ENCODE data around the gene MARS1. TPM values are rescaled to one million over a fixed set of nuclear protein-coding genes. Genes with fewer than 3 reads are reported as not detected.
"Not testable (repeated sequence)": the region's sequence is repeated elsewhere in the genome, so short reads cannot be mapped to it uniquely, and the experiment has no call there.

MARS1 gene
- total RNA-seq, 2 experiments from 2014 or later: 203 to 204 TPM

- H3K36me3 Mint-ChIP-seq (ENCODE audit: low read depth): peaks cover 87% of the 10 kb centered on the region
- CTCF ChIA-PET: no interaction called here
- no peak for TF ChIP-seq CTCF (IDR thresholded peaks at IDR 0.05)
These were observed 29.3 kb downstream of the MARS1 start for GRCh38 chr12:57517187-57517586.

GRCh38 chr12:57517718-57518117, 29.9 kb downstream of the MARS1 start:
- H3K27me3 Mint-ChIP-seq; POLR2A ChIA-PET; ATAC-seq (ENCODE audit: poor library complexity); H3K4me3 ChIP-seq (ENCODE audit: low read length); H3K9me3 ChIP-seq (ENCODE audit: control insufficient read depth in 1 of 2, insufficient read depth in 1 of 2, low read length in 2 of 2); DNase-seq; H3K9me3 Mint-ChIP-seq; H3K27me3 ChIP-seq (ENCODE audit: control insufficient read depth in 1 of 2, insufficient read depth in 2 of 2, low read length in 2 of 2): not testable (repeated sequence)
- H3K36me3 Mint-ChIP-seq (ENCODE audit: low read depth): peaks cover 82% of the 10 kb centered on the region
- CTCF ChIA-PET: interaction anchor here (2.0 kb wide), 1 partner anchor 59 kb away, joined by 8 read pairs; the partner anchor contains the start of gene GLI1
- peaks cover 47% of the 10 kb centered on the region for H3K4me1 Mint-ChIP-seq (ENCODE audit: low read depth)
- peak overlapping the region; percentile 95 for H3K4me3 Mint-ChIP-seq
- H3K27ac Mint-ChIP-seq: peak overlapping the region; percentile 100
- H3K36me3 ChIP-seq (ENCODE audit: insufficient read depth, low read length): peaks cover 53% of the 10 kb centered on the region
- intact Hi-C loops (cut with DNase I, micrococcal nuclease): loop anchor here in 1 of 2 experiments (1.0 kb wide), 1 partner anchor 30 kb away; the partner anchor contains the start of gene DCTN2
- peaks cover 44% of the 10 kb centered on the region for H3K4me1 ChIP-seq (ENCODE audit: insufficient read depth, low read length)
- peak overlapping the region in 1 of 2 donors; percentile 16 for H3K27ac ChIP-seq (ENCODE audit: low read depth in 1 of 2, low read length in 2 of 2)

More at GRCh38 chr12:57517187-57517586, 29.3 kb downstream of the MARS1 start:
- no peak for DNase-seq
- no peaks in the 10 kb centered on the region for H3K9me3 ChIP-seq (ENCODE audit: control insufficient read depth in 1 of 2, insufficient read depth in 1 of 2, low read length in 2 of 2)
- Mint-ChIP-seq H3K27ac (peak overlapping the region; percentile 100), H3K9me3 (no peaks in the 10 kb centered on the region), H3K27me3 (no peaks in the 10 kb centered on the region), H3K4me1 (ENCODE audit: low read depth) (peaks cover 45% of the 10 kb centered on the region), H3K4me3 (peak overlapping the region; percentile 81)
- peak overlapping the region in 1 of 2 donors; percentile 11 for H3K27ac ChIP-seq (ENCODE audit: low read depth in 1 of 2, low read length in 2 of 2)
- ATAC-seq (ENCODE audit: poor library complexity): no peak
- H3K4me1 ChIP-seq (ENCODE audit: insufficient read depth, low read length): peaks cover 41% of the 10 kb centered on the region
- no peak overlapping the region for H3K4me3 ChIP-seq (ENCODE audit: low read length)
- peaks cover 59% of the 10 kb centered on the region for H3K36me3 ChIP-seq (ENCODE audit: insufficient read depth, low read length)
- intact Hi-C loops (cut with DNase I, micrococcal nuclease): no loop called here
- POLR2A ChIA-PET: no interaction called here
- H3K27me3 ChIP-seq (ENCODE audit: control insufficient read depth in 1 of 2, insufficient read depth in 2 of 2, low read length in 2 of 2): no peaks in the 10 kb centered on the region

GRCh38 chr12:57518176-57518919, 30.5 kb downstream of the MARS1 start:
- peaks cover 50% of the 10 kb centered on the region for H3K4me1 Mint-ChIP-seq (ENCODE audit: low read depth)
- H3K27me3 Mint-ChIP-seq: no peaks in the 10 kb centered on the region
- ChIA-PET POLR2A (interaction anchor here (2.9 kb wide), 1 partner anchor 40 kb away, joined by 61 read pairs; the partner anchor contains the start of gene ARHGAP9), CTCF (interaction anchor here (2.0 kb wide), 1 partner anchor 60 kb away, joined by 8 read pairs; the partner anchor contains the start of gene GLI1)
- ATAC-seq (ENCODE audit: poor library complexity) (no peak), DNase-seq (no peak)
- Histone ChIP-seq H3K4me1 (ENCODE audit: insufficient read depth, low read length) (peaks cover 47% of the 10 kb centered on the region), H3K4me3 (ENCODE audit: low read length) (no peak overlapping the region), H3K36me3 (ENCODE audit: insufficient read depth, low read length) (peaks cover 47% of the 10 kb centered on the region), H3K27me3 (ENCODE audit: control insufficient read depth in 1 of 2, insufficient read depth in 2 of 2, low read length in 2 of 2) (no peaks in the 10 kb centered on the region), H3K27ac (ENCODE audit: low read depth in 1 of 2, low read length in 2 of 2) (peak overlapping the region in 1 of 2 donors; percentile 16), H3K9me3 (ENCODE audit: control insufficient read depth in 1 of 2, insufficient read depth in 1 of 2, low read length in 2 of 2) (no peaks in the 10 kb centered on the region)
- no peaks in the 10 kb centered on the region for H3K9me3 Mint-ChIP-seq
- peak overlapping the region; percentile 100 for H3K27ac Mint-ChIP-seq
- intact Hi-C loops (cut with DNase I, micrococcal nuclease): loop anchor here in 1 of 2 experiments (1.0 kb wide), 1 partner anchor 29 kb away; the partner anchor contains the start of gene DCTN2
- H3K36me3 Mint-ChIP-seq (ENCODE audit: low read depth): peaks cover 79% of the 10 kb centered on the region
- TF ChIP-seq CTCF (IDR thresholded peaks at IDR 0.05): no peak
- H3K4me3 Mint-ChIP-seq: peak overlapping the region; percentile 95
